H1 (cell line): ENCODE measurements around the gene CELF4. TPM values are rescaled to one million over a fixed set of nuclear protein-coding genes. Genes with fewer than 3 reads are reported as not detected.

ENCODE experiments used
- JUN ChIP-seq: IDR thresholded peaks from 2 replicates; pipeline ENCODE4 v1.6.1; 2011; ENCODE audit warnings: low read depth, mild to moderate bottlenecking, improper control_type of control experiment, low read length
- SP2 ChIP-seq: IDR thresholded peaks from 2 replicates; pipeline ENCODE4 v1.6.1; 2012; ENCODE audit warnings: mild to moderate bottlenecking, low read length, inconsistent platforms
- TAF7 ChIP-seq: optimal IDR thresholded peaks from 2 replicates; pipeline ENCODE3; 2011; ENCODE audit warnings: low read depth, mild to moderate bottlenecking, inconsistent platforms, low read length, moderate library complexity, borderline replicate concordance
- TBP ChIP-seq: IDR thresholded peaks from 2 replicates; pipeline ENCODE4 v1.6.1; 2011; ENCODE audit warnings: low read depth, low read length, improper control_type of control experiment
- USF2 ChIP-seq: IDR thresholded peaks from 2 replicates; pipeline ENCODE4 v1.6.1; 2011; ENCODE audit warnings: low read length, improper control_type of control experiment
- ZNF274 ChIP-seq: IDR thresholded peaks from 2 replicates; pipeline ENCODE4 v1.7.0; 2012; ENCODE audit warnings: low read length, borderline replicate concordance; ENCODE audit errors: extremely low read depth
- polyA plus RNA-seq, 7 experiments: library from polyadenylated mRNA; depleted of rRNA in 3 of 7; stranded (reverse) in 5 of 7; unstranded in 2 of 7; fragments of >200 nt in 5 of 7; fragments of 200-250 nt in 2 of 7; gene quantifications; 1 replicate in 5 of 7; 2 replicates in 1 of 7; 4 replicates in 1 of 7; pipeline versions ENCODE4 v1.2.1 to v1.2.3, GENCODE V29; 2011 to 2013; ENCODE audit warnings: missing spikeins in 2 of 7, mixed read lengths in 2 of 7
- total RNA-seq: library from RNA; stranded (reverse); fragmentation: NEBNext Ultra II Directional; extraction: Animal tissue kit (Norgen Biotek cat#: 25700); gene quantifications from 2 replicates; pipeline ENCODE4 v1.2.1, GENCODE V29; 2021

CELF4 gene
- total and polyA plus RNA-seq, 2 of the 8 experiments (the other 6 are each of a cell fraction or from before 2014, with no cell fraction given), result 1.6 to 3.4 TPM

- no peak for TF ChIP-seq USF2
- TF ChIP-seq SP2, result no peak
- TF ChIP-seq TBP, result no peak
- no peak for TF ChIP-seq ZNF274
- no peak for TF ChIP-seq TAF7
- no peak for TF ChIP-seq JUN
Observed at GRCh38 chr18:37511721-37512298, 53.8 kb downstream of the CELF4 start (continued).
